ENCODE data around the gene OR10G2.
"Not testable (repeated sequence)": the region's sequence is repeated elsewhere in the genome, so short reads cannot be mapped to it uniquely, and the experiment has no call there.

The OR10G2 gene

GRCh38 chr14:21634840-21635239 is at the start of gene OR10G2:
TSS of gene OR10G2 (minus strand) at chr14:21634940. CDS start at chr14:21634842, 98 bp downstream.
- DNase-seq = no peak

GRCh38 chr14:21680072-21680471 is 45.3 kb upstream of the OR10G2 start:
- no peak for DNase-seq

- DNase-seq = no peak
Measured at GRCh38 chr14:21675566-21675965, 40.8 kb upstream of the OR10G2 start.

- no peak for DNase-seq
Measured at GRCh38 chr14:21673718-21674117, 39.0 kb upstream of the OR10G2 start, which contains the start of gene OR4E1. TSS of gene OR4E1 (minus strand) at chr14:21673818. CDS start at chr14:21670935, 2,883 bp downstream.

GRCh38 chr14:21672116-21672515 is 37.4 kb upstream of the OR10G2 start:
- no peak for DNase-seq

- DNase-seq = no peak
Measured at GRCh38 chr14:21671371-21671770, 36.6 kb upstream of the OR10G2 start.

GRCh38 chr14:21669284-21669683 is 34.5 kb upstream of the OR10G2 start:
- no peak for DNase-seq

GRCh38 chr14:21668377-21668776 is 33.6 kb upstream of the OR10G2 start:
- DNase-seq = no peak

- no peak for DNase-seq
Measured at GRCh38 chr14:21656980-21657379, 22.2 kb upstream of the OR10G2 start.

- DNase-seq = no peak
Measured at GRCh38 chr14:21654215-21654614, 19.5 kb upstream of the OR10G2 start.

GRCh38 chr14:21653331-21653885 is 18.7 kb upstream of the OR10G2 start, which contains the start of gene OR4E2:
TSS of gene OR4E2 (plus strand) at chr14:21653835. CDS start at chr14:21665083, 11,248 bp downstream.
- DNase-seq = no peak

- DNase-seq = no peak
Measured at GRCh38 chr14:21652209-21652808, 17.6 kb upstream of the OR10G2 start.

- no peak for DNase-seq
Measured at GRCh38 chr14:21647380-21647779, 12.6 kb upstream of the OR10G2 start.

- DNase-seq = no peak
Measured at GRCh38 chr14:21643407-21643806, 8.7 kb upstream of the OR10G2 start.

- no peak for DNase-seq
Measured at GRCh38 chr14:21642683-21643082, 7.9 kb upstream of the OR10G2 start.

- DNase-seq = no peak
Measured at GRCh38 chr14:21631084-21631483, 3.7 kb downstream of the OR10G2 start.

- not testable (repeated sequence) for DNase-seq
Measured at GRCh38 chr14:21630503-21630902, 4.2 kb downstream of the OR10G2 start.

- no peak for DNase-seq
Measured at GRCh38 chr14:21626491-21627230, 8.1 kb downstream of the OR10G2 start.

- DNase-seq = no peak
Measured at GRCh38 chr14:21617614-21618013, 17.1 kb downstream of the OR10G2 start.

GRCh38 chr14:21614240-21614639 is 20.5 kb downstream of the OR10G2 start:
- DNase-seq = no peak

GRCh38 chr14:21612324-21612723 is 22.4 kb downstream of the OR10G2 start:
- DNase-seq = no peak

- not testable (repeated sequence) for DNase-seq
Measured at GRCh38 chr14:21602181-21602580, 32.6 kb downstream of the OR10G2 start.

- no peak for DNase-seq
Measured at GRCh38 chr14:21589317-21589716, 45.4 kb downstream of the OR10G2 start.

All from RPMI8226 (cell line).